GM21528 (cell line): ENCODE data around the gene GSTT2B.
A peak's percentile ranks its signal among the peaks of the same experiment; 100 is the strongest.
"Not testable (repeated sequence)": the region's sequence is repeated elsewhere in the genome, so short reads cannot be mapped to it uniquely, and the experiment has no call there.

Experiments
- ATAC-seq: cut with Tn5 transposase; IDR thresholded peaks from one replicate; pipeline ENCODE4 v1.9.1; 2021; ENCODE audit warnings: mild to moderate bottlenecking, moderate library complexity; ENCODE audit not compliant: unreplicated experiment, low FRiP score

GSTT2B gene

GRCh38 chr22:23952794-23953405 lies 8.1 kb downstream of the GSTT2B start:
- not testable (repeated sequence) for ATAC-seq

- ATAC-seq, result not testable (repeated sequence)
Measured at GRCh38 chr22:23951383-23951782, 9.6 kb downstream of the GSTT2B start.

- not testable (repeated sequence) for ATAC-seq
Measured at GRCh38 chr22:23949764-23950163, 11.2 kb downstream of the GSTT2B start.

- ATAC-seq, result not testable (repeated sequence)
Measured at GRCh38 chr22:23947391-23947790, 13.6 kb downstream of the GSTT2B start.

GRCh38 chr22:23940166-23940565 lies 20.8 kb downstream of the GSTT2B start:
- not testable (repeated sequence) for ATAC-seq

- no peak for ATAC-seq
Measured at GRCh38 chr22:23939017-23939357, 22.0 kb downstream of the GSTT2B start.

- ATAC-seq, result no peak
Measured at GRCh38 chr22:23938328-23939016, 22.5 kb downstream of the GSTT2B start.

GRCh38 chr22:23926561-23926960 lies 34.4 kb downstream of the GSTT2B start:
- no peak for ATAC-seq

GRCh38 chr22:23925020-23925606 lies 35.9 kb downstream of the GSTT2B start:
- ATAC-seq, result no peak

- ATAC-seq, result no peak
Measured at GRCh38 chr22:23922921-23923320, 38.1 kb downstream of the GSTT2B start.

- not testable (repeated sequence) for ATAC-seq
Measured at GRCh38 chr22:23921586-23922201, 39.3 kb downstream of the GSTT2B start.

GRCh38 chr22:23920267-23920611 lies 40.8 kb downstream of the GSTT2B start:
- ATAC-seq, result not testable (repeated sequence)

- ATAC-seq, result no peak
Measured at GRCh38 chr22:23915290-23915689, 45.7 kb downstream of the GSTT2B start.

GRCh38 chr22:23913661-23914353 lies 47.2 kb downstream of the GSTT2B start:
- ATAC-seq, result peak; percentile 94

- no peak for ATAC-seq
Measured at GRCh38 chr22:23913306-23913660, 47.7 kb downstream of the GSTT2B start.

GRCh38 chr22:23912293-23912903 lies 48.6 kb downstream of the GSTT2B start:
- ATAC-seq, result no peak

GRCh38 chr22:23911318-23911980 lies 49.5 kb downstream of the GSTT2B start:
- no peak for ATAC-seq

- ATAC-seq, result no peak
Measured at GRCh38 chr22:23910496-23911190, 50.4 kb downstream of the GSTT2B start.

GRCh38 chr22:23909296-23909898 lies 51.6 kb downstream of the GSTT2B start:
- no peak for ATAC-seq
